ENCODE data around the gene KERA. TPM values are rescaled to one million over a fixed set of nuclear protein-coding genes. Genes with fewer than 3 reads are reported as not detected.
"Not testable (repeated sequence)": the region's sequence is repeated elsewhere in the genome, so short reads cannot be mapped to it uniquely, and the experiment has no call there.

The KERA gene
- total RNA-seq, 2 experiments from 2014 or later = not detected

GRCh38 chr12:91091916-91092715 is 34.3 kb upstream of the KERA start:
- BruUV-seq (replicated peaks) = no TSS peak
- Histone ChIP-seq H3K4me3 (ENCODE audit: low read depth, low read length, poor library complexity, severe bottlenecking) (no peak overlapping the region), H3K4me1 (ENCODE audit: insufficient read depth, low read length, poor library complexity, severe bottlenecking) (no peaks in the 10 kb centered on the region), H3K9me2 (ENCODE audit: insufficient read depth, low read length) (no peaks in the 10 kb centered on the region), H3K36me3 (ENCODE audit: insufficient read depth, low read length) (no peaks in the 10 kb centered on the region), H2AFZ (ENCODE audit: low read length) (no peak overlapping the region), H3K9me3 (ENCODE audit: low read length) (no peaks in the 10 kb centered on the region), H3K4me2 (ENCODE audit: low read length) (no peak overlapping the region), H4K20me1 (ENCODE audit: insufficient read depth, low read length) (no peaks in the 10 kb centered on the region), H3K27ac (ENCODE audit: low read depth, low read length, poor library complexity, severe bottlenecking) (no peak overlapping the region), H3K79me2 (ENCODE audit: insufficient read depth, low read depth, low read length) (no peaks in the 10 kb centered on the region)
- no peak for TF ChIP-seq CTCF (conservative IDR thresholded peaks at IDR 0.05; ENCODE audit: low read length)
- TF ChIP-seq EZH2phosphoT487 (IDR thresholded peaks at IDR 0.05; ENCODE audit: borderline replicate concordance, low read depth, low read length) = no peak
- ChIA-PET CTCF (ENCODE audit: unreplicated experiment) (no interaction called here), POLR2A (interaction anchor here (0.6 kb wide), 1 partner anchor 30 kb away, joined by 4 read pairs; no protein-coding TSS in a partner anchor)
- intact Hi-C loops (cut with micrococcal nuclease; ENCODE audit: unreplicated experiment) = no loop called here
- DNase-seq (ENCODE audit: low spot score) = no peak

GRCh38 chr12:91089953-91090352 is 32.1 kb upstream of the KERA start:
- H3K4me3 ChIP-seq (ENCODE audit: low read depth, low read length, poor library complexity, severe bottlenecking); CTCF ChIA-PET (ENCODE audit: unreplicated experiment); POLR2A ChIA-PET; DNase-seq (ENCODE audit: low spot score); H3K9me3 ChIP-seq (ENCODE audit: low read length); H2AFZ ChIP-seq (ENCODE audit: low read length); H3K4me1 ChIP-seq (ENCODE audit: insufficient read depth, low read length, poor library complexity, severe bottlenecking); H3K36me3 ChIP-seq (ENCODE audit: insufficient read depth, low read length); H3K79me2 ChIP-seq (ENCODE audit: insufficient read depth, low read depth, low read length); BruUV-seq (replicated peaks); H3K27ac ChIP-seq (ENCODE audit: low read depth, low read length, poor library complexity, severe bottlenecking); H4K20me1 ChIP-seq (ENCODE audit: insufficient read depth, low read length); intact Hi-C loops (cut with micrococcal nuclease; ENCODE audit: unreplicated experiment); H3K9me2 ChIP-seq (ENCODE audit: insufficient read depth, low read length); H3K4me2 ChIP-seq (ENCODE audit: low read length): not testable (repeated sequence)

GRCh38 chr12:91080041-91080440 is 22.2 kb upstream of the KERA start:
- H3K4me2 ChIP-seq (ENCODE audit: low read length) = no peak overlapping the region
- intact Hi-C loops (cut with micrococcal nuclease; ENCODE audit: unreplicated experiment) = no loop called here
- no peaks in the 10 kb centered on the region for H3K4me1 ChIP-seq (ENCODE audit: insufficient read depth, low read length, poor library complexity, severe bottlenecking)
- H3K4me3 ChIP-seq (ENCODE audit: low read depth, low read length, poor library complexity, severe bottlenecking) = no peak overlapping the region
- ChIA-PET CTCF (ENCODE audit: unreplicated experiment) (no interaction called here), POLR2A (no interaction called here)
- H4K20me1 ChIP-seq (ENCODE audit: insufficient read depth, low read length) = no peaks in the 10 kb centered on the region
- BruUV-seq (replicated peaks) = no TSS peak
- no peaks in the 10 kb centered on the region for H3K36me3 ChIP-seq (ENCODE audit: insufficient read depth, low read length)
- no peaks in the 10 kb centered on the region for H3K9me3 ChIP-seq (ENCODE audit: low read length)
- no peak for DNase-seq (ENCODE audit: low spot score)
- H3K27ac ChIP-seq (ENCODE audit: low read depth, low read length, poor library complexity, severe bottlenecking) = no peak overlapping the region
- H2AFZ ChIP-seq (ENCODE audit: low read length) = no peak overlapping the region
- TF ChIP-seq CTCF (conservative IDR thresholded peaks at IDR 0.05; ENCODE audit: low read length) (no peak), EZH2phosphoT487 (IDR thresholded peaks at IDR 0.05; ENCODE audit: borderline replicate concordance, low read depth, low read length) (no peak)
- H3K9me2 ChIP-seq (ENCODE audit: insufficient read depth, low read length) = no peaks in the 10 kb centered on the region
- no peaks in the 10 kb centered on the region for H3K79me2 ChIP-seq (ENCODE audit: insufficient read depth, low read depth, low read length)
